NCI-H1694 (cell line): ENCODE data around the gene EPGN.

ENCODE experiments used
- DNase-seq: peaks from one replicate; lab custom pipeline; 2025; lab: John Stamatoyannopoulos, UW

Gene EPGN

DNA sequence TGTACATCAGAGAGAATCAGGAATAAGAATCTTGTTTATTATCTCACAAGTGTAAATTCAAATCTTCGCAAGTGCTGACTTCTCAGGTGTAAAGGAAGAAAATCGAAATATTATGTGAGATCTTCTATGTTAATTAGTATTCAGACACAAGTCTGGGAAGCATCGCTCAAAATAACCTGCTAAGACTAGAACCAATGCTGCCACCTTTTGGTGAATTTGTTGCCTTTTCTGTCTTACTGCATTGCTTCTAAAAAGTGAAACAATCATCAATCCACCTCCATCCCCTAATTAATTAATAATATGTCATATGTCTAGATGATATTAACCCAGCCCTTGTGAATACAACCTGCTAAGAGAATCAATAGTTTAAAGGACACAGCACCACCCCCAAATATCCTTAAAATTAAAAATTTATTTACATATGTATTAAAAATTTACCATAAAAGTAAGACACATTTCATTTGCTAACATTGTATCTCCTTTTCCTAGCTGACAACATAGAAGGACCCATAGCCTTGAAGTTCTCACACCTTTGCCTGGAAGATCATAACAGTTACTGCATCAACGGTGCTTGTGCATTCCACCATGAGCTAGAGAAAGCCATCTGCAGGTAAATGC is 3.5 kb downstream of the EPGN start:
- peak; percentile 59 for DNase-seq

GRCh38 chr4:74314329-74314728 is 6.1 kb downstream of the EPGN start:
- DNase-seq: no peak

DNA sequence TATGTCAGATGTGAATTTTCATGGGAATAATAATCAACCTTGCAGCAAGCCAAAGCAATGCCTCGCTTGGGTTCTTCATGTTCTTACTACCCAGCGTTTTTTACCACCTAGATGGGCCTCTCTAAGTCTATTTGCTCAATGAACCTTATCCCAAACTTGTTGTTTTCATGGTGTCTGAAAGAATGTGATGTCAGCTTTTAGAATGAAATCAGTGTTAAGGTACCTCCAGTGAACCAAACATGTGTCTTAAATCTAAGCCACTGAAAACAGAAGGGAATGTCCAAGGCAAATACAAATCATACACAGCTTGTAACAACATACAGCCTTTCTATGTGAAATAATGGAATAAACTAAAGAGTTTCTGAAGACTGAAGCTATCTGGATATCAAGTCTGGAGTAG is 6.7 kb downstream of the EPGN start:
- DNase-seq: no peak

GRCh38 chr4:74315376-74315775 is 7.1 kb downstream of the EPGN start:
- DNase-seq: no peak

DNA sequence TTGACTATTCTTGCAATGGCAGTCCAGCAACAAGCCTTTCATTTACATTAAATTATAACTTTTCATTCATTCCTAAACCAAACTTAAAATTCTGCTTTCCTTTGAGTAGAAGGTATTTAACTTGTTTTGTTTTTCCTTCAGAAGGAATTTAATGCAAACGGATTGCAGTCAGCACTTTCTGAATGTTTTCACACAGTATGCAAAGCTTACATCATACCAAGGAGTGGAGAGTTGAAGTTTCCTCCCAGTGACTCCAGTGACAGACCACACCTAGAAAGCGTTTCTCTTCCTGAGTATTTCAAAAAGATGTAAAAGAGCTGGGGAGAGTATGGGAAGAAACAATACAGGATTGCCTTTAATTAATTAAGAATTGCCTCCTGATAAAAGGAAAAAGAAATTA is 8.1 kb downstream of the EPGN start:
- DNase-seq: no peak

DNA sequence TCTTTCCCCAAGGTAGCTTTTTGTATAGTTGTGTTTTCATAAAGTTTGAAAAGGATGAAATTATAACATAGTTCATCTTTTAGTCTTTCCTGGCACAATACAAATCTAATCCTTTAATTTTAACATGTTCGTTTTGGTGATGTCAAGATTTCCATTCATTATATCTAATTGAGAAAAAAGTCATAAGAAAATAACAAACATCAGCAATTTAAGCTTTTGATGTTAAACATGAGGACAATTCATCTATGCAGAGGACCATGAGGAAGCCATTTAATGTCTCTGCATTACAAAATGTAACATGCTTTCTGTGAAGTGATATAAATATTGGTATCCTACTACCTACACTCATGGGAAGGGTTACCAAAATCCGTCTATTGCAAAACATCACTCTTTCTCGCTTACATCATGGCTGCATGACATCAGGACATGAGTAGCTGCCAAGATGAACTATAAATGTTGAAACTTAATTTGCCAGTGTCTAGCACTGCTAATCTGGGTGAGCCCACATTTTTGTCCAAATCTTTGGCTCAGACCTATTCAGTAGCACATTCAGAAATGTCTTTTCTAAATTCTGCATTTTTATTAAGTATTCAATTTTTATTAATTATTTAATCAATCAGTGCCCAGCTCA is 9.5 kb downstream of the EPGN start:
- DNase-seq: no peak

DNA sequence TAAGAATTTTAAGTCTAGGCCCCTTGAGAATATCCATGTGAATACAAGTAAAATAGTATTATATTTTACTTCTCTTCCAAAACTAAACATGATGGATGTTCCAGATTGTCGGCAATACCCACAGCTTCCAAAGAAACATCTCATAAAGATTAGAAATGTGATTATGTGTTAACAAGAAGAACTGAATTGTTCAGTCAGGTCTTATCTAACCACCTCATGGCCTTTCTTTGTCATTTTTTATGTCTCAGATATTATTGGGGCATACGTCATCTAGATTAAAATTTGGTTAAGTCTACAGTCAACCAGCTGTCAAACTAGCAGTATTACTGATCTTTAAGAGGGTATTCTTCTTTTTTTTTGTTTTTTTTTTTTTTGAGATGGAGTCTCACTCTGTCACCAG is 10.0 kb downstream of the EPGN start:
- DNase-seq: no peak

GRCh38 chr4:74319470-74319869 is 11.2 kb downstream of the EPGN start:
- no peak for DNase-seq

DNA sequence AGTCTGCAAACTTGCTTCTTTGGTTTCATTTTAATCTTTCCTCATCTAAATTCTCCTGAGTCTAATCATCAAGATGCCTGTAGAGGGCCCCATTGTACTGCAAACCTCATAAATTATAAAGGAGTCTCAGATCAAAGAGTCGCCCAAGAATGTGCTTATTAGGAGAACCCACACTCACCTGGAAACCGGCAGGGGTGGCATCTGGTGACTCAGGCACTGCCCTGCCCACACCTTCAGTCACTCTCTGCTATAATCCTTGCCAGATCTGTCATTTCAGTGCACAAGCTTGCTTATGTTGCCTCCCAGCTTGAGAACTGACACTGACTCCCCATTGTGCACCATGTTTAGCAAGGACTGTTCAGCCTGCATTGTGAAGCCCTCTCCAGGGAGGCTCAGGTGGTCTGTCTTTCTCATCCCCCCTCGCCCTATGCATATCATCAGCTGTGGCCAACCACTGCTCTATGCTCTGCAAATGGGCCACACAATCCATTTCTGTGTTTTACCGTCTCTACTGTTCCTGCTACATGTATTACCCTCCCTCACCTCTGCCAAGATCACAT is 12.4 kb downstream of the EPGN start:
- DNase-seq: peak; percentile 20

GRCh38 chr4:74322301-74322700 is 14.0 kb downstream of the EPGN start:
- DNase-seq: no peak

DNA sequence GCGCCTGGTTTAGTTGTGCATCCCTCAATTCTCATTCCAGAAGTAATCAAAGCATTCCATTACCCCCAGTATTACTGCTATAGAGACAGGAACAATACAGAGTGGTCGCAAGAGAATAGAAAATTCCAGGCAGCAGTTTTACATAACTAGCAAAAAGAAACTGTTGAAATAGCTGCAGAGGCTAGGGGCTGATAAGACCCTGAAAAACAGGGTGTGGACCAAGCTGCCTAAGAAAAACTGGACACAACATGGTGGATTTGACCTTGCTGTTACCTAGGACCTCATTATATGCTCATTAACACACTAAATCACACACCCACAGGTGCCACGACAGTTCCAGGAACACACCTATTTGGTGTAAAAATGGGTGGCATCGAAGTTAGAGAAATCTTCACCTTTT is 15.4 kb downstream of the EPGN start:
- no peak for DNase-seq

- DNase-seq: no peak
Observed at GRCh38 chr4:74324262-74324661, 16.0 kb downstream of the EPGN start.

GRCh38 chr4:74325886-74326285 is 17.6 kb downstream of the EPGN start:
- no peak for DNase-seq

GRCh38 chr4:74327762-74328161 is 19.5 kb downstream of the EPGN start:
- DNase-seq: no peak

- no peak for DNase-seq
Observed at GRCh38 chr4:74328501-74328900, 20.2 kb downstream of the EPGN start.

GRCh38 chr4:74329307-74329706 is 21.0 kb downstream of the EPGN start:
- DNase-seq: no peak

GRCh38 chr4:74330295-74330750 is 22.1 kb downstream of the EPGN start:
- DNase-seq: no peak

DNA sequence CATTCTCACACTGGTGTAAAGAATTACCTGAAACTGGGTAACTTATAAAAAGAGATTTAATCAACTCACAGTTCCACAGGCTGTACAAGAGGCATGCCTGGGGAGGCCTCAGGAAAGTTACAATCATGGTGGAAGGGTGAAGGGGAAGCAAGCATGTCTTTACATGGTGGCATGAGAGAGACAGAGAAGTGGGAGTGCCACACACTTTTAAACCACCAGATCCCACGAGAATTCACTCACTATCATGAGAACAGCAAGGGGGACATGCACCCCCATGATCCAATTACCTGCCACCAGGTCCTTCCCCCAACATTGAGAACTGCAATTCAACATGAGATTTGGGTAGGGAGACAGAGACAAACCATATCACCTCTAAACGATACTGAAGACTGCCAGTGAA is 23.0 kb downstream of the EPGN start:
- DNase-seq: no peak

- DNase-seq: no peak
Observed at GRCh38 chr4:74331944-74332343, 23.7 kb downstream of the EPGN start.

- DNase-seq: no peak
Observed at GRCh38 chr4:74334636-74335035, 26.4 kb downstream of the EPGN start.

DNA sequence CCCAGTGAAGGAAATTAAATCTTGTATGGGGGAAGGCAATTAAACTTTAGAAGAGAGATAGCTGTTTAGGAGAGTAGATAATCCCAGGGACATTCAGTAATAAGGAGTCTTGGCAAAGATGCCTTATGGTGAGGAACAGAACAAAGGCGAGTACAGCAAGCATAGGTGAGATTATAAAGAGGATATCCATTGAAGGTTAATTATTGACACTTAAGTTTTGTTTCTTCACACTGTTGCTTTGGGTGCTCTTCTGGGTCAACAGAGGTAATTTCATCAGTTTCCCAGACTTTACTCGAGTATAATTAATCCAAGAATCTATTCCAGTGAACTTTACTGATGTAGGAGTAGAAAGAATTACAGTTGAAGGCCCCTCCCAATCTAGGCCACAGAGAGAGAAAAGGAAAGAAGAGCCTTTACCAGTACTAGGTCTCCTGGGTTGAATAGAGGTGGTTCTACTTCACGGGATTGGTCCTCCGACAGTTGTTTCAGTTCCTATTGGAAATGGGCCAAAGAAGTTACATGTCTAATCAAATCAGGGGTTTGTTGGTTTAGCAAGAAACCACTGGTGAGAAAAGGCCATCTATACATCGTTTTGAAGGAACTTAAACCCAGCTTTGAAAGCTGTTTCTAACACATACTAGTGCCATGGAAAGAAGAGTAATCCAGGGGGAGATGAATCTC is 27.2 kb downstream of the EPGN start:
- DNase-seq: no peak

DNA sequence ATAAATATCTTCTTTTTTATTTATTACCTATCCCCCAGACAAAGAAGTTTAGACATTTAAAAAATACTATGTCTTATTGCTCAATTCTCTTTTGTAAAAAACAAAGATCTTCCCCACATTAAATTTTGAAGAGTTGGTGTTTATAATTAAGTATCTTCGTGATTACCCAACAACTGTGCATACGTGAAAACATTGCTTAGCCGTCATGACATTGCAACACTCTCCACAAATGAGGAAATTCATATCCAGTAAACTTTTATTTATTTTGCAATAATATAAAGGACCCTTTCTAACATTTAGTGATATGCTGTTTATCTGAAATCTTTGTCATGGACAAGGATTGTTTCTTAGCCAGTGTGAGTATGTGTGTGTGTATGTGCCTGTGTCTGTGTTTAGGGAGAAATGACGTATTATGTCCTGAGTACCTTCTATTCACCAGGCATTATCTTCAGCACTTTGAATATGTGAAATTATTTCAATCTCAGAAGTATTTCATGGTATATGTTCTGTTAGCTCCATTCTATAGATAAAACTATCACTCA is 30.6 kb downstream of the EPGN start:
- no peak for DNase-seq

DNA sequence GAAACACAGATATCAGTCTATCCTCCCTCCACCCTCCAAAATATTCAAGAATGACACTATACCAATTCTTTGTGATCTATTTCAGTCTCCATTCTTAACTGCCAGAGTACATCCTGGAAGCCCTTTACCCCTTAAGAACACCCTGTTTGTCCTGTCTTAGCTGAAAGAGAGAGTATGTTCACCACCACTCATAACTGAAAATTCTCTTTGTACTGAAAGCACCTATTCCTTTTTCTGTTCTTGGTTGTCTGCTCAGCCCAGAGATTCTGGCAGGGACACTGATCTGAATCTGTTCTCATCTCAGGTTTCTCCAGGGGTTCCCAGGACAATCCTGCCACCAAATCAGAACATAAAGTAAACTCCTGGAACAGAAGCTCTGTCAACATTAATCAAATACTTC is 31.2 kb downstream of the EPGN start:
- no peak for DNase-seq
